Posterior vena cava (tissue), 2 donors: ENCODE measurements around the gene HTRA3. TPM values are rescaled to one million over a fixed set of nuclear protein-coding genes. Genes with fewer than 3 reads are reported as not detected.

Experiments
- DNase-seq: peaks from one replicate; pipeline ENCODE4 v3.0.0-alpha.2; 2020; ENCODE audit warnings: low spot score
- intact Hi-C, 2 donors: fragments of 100-400 bp; cut with DNase I; formaldehyde crosslinking; loops; one replicate each; pipeline versions ENCODE4 v1.14.1 to v1.14.2; 2022 to 2023
- total RNA-seq, 2 donors: library from RNA; stranded (reverse); fragmentation: NEBNext Ultra II Directional; extraction: Animal tissue kit (Norgen Biotek cat#: 25700); gene quantifications; one replicate each; pipeline ENCODE4 v1.2.1, GENCODE V29; 2021
- donor health status: DM: yes; HTN: yes; CAD: no.
- donor health status: DM: yes; HTN: yes; CAD: no.

HTRA3 gene
- total RNA-seq, 2 donors from 2014 or later = 14.9 to 104 TPM

- intact Hi-C loops = no loop called here
- DNase-seq = no peak
These were observed 25.4 kb upstream of the HTRA3 start for GRCh38 chr4:8244001-8244757.

DNA sequence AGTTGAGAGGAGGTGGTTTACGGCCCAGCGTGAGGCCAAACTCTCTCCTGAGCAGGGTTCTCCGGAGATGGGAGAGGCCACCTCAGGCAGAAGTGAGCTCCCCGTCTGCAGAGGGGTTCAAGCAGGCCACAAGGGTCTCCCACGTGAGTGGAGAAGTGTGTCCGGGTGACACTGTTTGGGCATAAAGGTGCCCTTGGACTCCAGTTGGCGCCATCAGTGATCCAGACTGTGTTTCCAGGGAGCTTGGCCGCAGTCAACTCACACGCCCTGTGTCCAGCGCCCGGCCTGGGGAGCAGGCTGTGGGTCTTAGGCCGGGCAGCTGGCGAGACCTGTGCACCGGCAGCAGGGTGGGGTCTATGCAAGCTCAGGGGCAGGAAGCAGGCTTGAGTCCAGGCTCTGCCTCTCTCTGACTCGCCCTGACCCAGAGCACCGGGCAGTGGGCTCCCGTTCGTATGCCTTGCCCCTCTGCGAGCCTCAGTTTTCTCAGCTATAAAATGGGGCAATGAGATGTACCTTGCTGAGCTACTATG, 24.6 kb upstream of the HTRA3 start:
- intact Hi-C loops = no loop called here
- no peak for DNase-seq

DNA sequence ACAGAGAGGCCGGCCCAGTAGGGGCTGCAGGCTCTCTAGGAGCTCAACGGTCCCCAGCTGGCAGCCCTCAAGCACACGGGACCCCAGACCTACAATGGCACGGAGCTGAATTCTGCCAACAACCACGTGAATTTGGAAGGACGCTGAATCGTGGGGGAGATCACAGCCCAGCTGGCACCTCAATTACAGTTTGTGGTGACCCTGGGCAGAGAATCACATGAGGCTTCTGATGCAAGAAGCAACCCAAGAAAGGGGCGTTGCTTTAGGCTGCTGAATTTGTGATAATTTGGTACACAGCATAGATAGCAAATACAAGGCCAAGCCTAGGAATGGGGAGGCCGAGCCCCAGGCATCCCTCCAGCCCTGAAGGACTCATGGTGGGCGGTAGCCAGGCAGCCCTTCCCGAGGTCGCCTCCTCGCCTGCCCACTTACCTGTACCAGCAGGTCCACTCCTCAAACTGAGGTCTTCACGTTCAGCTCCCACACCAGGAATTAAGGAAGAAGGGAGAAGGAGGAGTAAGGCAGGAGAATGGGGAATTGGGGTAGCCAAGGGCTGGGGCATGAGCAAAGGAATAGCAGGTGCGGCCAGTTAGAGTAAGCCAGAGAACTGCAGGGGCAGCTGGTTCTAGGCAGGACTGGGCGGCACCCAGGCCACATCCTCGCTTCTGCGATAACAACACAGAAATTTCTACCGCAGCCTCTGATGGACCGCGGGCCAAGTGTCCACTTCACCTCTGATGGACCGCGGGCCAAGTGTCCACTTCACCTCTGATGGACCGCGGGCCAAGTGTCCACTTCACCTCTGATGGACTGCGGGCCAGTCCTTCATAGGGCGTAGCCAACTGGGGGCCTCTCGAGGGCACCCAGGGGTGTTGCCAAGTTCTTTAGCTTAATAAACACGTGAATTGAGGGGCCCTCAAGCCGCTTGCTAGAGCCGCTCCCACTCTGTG, 23.4 kb upstream of the HTRA3 start:
- no peak for DNase-seq
- intact Hi-C loops = no loop called here

- intact Hi-C loops = no loop called here
- DNase-seq = peak; percentile 94
These were observed 22.3 kb upstream of the HTRA3 start for GRCh38 chr4:8247047-8247930.

DNA sequence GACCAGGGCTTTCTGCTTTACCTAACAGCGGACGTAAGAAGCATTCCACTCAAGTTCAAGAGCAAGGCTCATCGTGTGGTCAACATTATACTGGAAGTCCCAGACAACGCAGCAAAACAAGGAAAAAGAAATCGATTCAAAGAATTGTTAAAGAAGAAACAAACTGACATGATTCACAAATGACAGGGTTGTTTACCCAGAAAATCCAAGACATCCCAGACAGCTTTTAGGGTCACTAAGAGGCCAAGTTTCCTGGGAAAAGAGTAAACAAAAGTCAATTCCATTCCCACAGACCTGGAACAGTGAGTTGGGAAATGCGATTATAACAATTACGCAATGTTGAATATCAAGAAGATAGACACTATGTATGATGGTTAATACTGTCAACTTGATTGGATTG, 21.5 kb upstream of the HTRA3 start:
- intact Hi-C loops = no loop called here
- DNase-seq = no peak

- intact Hi-C loops = no loop called here
- DNase-seq = no peak
These were observed 19.3 kb upstream of the HTRA3 start for GRCh38 chr4:8250227-8250626.

GRCh38 chr4:8250637-8251036, 18.9 kb upstream of the HTRA3 start:
- DNase-seq = no peak
- intact Hi-C loops = no loop called here

DNA sequence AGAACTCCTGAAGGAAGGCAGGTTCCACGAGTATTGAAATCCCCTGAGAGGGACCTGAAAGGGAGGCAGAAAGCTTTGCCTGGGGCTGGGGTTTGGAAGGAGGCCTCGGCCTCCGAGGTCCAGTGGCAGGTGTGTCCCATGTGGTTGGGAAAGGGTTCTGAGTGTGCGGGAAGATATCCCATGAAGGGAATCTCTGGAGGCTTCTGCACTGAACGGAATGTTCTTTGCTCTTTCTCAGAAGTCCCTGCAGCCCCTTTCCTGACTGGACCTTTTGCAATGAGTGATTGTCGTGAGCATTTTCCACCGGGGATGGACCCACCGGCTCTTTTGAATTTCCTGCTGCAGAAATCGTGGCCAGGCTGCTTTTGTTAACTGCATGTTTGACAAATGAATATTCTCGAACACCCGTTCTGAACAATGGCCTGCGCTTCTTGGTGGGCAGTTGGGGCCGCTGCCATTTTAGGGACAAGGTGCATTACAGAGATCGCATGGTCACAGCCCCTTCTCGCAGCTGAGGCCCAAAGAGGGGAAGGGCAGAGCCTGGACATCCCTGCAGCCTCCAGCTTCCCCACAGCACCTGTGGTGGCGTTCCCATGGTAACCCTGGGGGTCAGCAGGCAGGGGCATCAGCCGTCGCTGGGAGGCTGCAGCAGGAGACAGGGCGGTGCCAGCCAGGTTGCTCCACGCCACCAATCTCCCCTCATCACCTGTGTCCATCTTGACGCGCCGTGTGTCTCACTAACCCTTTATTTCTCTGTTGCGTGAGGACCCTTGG, 18.3 kb upstream of the HTRA3 start:
- no peak for DNase-seq
- intact Hi-C loops = no loop called here

DNA sequence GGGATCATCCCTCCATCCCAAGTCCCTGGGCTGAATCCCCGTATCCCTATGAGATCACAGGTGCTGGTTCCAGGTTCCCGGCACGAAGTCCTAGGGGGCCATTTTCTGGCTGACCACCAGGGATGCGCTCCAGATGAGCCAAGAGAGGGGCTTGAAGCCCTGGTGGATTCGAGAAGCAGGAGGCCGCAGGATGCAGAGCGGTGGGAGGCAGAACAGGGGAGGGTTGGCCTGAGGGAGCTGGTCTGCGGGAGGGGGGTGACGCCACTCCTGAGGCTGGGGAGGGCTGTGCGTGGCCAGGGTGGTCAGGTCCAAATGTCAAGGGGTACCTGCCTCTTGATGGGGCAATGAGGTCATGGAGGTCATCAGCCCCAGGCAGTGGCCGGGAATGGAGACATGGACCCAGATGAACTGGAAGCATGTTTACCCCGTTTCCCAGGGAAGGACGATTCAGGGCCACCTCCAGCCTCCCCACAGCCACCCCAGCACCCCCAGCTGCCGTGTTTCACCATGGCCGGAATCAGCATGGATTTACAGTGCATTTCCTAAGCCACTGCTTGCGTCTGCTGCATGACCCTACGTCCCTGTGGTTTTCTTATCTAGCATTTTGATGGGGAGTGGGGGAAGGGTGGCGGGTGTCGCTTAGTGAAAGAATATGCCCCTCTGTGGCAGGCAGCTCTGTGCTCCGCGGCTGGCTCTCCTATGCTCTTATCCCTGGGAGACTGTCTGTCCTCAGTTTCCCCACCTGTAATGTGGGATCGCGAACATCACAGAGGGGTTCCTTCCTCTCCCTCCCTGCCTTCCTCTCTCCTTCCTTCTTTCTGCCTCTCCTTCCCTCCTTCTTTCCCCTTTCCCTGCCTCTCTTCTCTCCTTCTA, 17.0 kb upstream of the HTRA3 start:
- intact Hi-C loops = no loop called here

GRCh38 chr4:8254076-8254475, 15.5 kb upstream of the HTRA3 start:
- DNase-seq = no peak
- intact Hi-C loops = no loop called here

More for the DNA sequence above, 17.0 kb upstream of the HTRA3 start:
- no peak for DNase-seq

DNA sequence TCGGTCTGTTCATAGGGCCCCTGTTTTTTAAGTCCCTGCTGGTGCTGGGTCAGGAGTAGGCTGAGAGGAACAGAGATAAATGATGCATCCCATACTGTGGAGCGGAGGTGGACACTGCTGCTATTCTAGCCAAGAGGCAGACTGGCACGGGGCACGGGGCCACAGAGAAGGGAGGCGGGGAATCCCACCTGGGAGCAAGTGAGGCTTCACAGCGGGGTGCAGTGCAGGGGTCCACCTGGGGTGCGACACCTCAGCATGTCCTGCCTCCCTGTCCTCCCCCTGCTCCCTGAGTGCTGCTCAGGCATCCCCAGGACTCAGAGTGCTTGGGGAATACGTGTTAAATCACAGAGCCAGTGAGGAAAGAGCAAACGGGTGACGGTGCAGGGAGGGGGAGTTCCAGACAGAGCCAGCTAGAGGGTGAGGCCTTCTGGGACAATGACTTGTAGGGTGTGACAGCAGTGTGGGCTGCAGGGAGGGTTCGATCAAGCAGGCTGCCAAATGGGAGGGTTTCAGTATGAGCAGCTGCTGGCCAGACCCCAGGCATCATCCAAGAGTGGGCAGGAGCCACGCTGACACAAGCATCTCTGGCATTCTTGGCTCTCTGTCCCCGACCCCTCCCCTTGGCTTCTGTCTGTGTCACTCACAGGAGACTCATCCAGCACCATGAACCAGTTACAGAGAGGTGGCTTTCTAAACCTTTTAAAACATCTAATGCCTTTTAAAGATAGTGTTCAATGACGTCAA, 13.7 kb upstream of the HTRA3 start:
- DNase-seq = peak; percentile 94
- intact Hi-C loops = no loop called here

- DNase-seq = no peak
- intact Hi-C loops = no loop called here
These were observed 11.7 kb upstream of the HTRA3 start for GRCh38 chr4:8257854-8258253.

DNA sequence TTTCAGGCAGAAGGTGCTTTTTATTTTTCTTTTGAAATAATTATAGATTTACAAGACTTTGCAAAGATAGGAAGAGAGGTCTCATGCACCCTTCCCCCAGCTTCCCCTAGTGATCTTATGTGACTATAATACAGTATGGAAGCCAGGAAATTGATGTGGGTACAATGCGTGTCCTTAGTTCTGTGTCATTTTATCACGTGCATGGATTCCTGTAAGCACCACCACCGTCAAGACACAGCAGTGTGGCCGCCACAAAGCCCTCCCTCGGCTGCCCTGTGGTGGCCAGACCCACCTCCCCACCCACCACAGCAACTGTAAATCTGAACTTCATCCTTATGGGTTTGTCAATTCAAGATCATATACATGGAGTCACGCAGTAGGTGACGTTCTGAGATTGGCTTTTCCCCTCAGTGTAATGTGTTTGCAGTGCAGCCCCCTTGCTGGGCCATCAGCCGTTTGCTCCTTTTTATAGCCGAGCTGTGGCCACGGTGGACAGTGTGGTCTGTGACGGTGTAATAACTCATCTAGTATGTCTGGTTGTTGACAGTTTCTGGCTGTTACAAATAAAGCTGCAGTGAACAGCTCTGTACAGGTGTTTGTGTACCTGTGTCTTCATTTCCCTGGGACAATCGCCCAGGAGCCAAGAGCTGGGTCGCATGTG, 10.9 kb upstream of the HTRA3 start:
- intact Hi-C loops = no loop called here
- DNase-seq = no peak

DNA sequence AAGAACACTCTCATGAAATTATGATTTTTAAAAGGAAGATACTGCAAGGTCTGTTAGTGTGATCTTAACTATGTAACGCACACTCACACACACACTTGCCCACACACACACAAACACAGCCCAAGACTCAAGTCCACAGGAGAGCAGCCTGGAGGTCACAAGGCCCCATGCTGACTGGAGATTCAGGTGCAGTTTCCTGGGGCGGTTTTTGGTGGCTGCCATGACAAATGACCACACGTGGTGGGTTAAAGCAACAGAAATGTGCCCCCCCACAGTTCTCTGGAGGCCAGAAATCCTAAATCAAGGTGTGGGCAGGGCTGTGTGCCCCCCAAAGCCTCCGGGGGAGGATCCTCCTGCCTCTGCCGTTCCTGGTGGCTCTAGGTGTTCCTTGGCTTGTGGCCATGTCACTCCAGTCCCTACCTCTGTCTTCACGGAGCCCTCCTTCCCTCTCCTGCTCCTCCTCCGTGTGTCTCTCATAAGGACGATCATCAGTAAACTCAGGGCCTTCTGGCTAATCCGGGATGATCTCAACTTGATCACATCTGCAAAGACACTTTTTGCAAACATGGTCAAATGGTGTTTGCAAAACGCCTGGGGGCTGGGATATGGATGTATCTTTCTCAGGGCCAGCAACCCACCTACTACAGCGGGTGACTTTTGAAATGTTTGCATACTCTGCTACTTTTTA, 9.7 kb upstream of the HTRA3 start:
- intact Hi-C loops = no loop called here

DNA sequence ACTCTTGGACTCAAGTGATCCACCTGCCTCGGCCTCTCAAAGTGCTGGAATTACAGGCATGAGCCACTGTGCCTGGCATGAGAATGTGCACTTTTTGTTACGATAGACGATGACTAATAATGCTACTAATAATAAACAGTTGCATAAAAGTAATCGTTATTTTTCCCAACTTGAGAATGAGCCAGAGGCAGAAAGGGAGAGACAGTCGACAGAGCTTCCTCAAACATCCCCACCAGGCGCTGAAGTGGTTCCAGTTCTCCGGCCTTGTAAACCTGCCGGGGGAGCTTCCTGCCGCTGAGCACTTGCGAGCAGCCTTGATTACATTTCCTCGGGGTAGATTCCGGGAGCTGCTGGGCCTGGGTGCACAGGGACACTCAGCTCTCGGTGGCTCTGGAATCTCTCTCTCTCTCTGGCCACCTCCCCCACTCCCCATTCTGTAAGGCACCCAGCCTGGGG, 8.9 kb upstream of the HTRA3 start:
- intact Hi-C loops = no loop called here
- no peak for DNase-seq

More for the DNA sequence above, 9.7 kb upstream of the HTRA3 start:
- DNase-seq = no peak
